Measurements from ENCODE around the gene FRMD3.

FRMD3 gene

GRCh38 chr9:83219924-83220438 is 318.2 kb downstream of the FRMD3 start:
- DNase-seq (ENCODE audit: low spot score) = no peak
- in situ Hi-C loops (cut with MboI; ENCODE audit: low pct_unique_long_range_greater_than_20kb, low sequenced_read_pairs, unreplicated experiment) = no loop called here

GRCh38 chr9:83219154-83219923 is 318.9 kb downstream of the FRMD3 start:
- in situ Hi-C loops (cut with MboI; ENCODE audit: low pct_unique_long_range_greater_than_20kb, low sequenced_read_pairs, unreplicated experiment) = no loop called here
- peak; percentile 42 for TF ChIP-seq CTCF (IDR thresholded peaks at IDR 0.05; ENCODE audit: extremely low read depth, insufficient read depth, missing control alignments)
- peak; percentile 38 for DNase-seq (ENCODE audit: low spot score)

More at GRCh38 chr9:83219924-83220438, 318.2 kb downstream of the FRMD3 start:
- no peak for TF ChIP-seq CTCF (IDR thresholded peaks at IDR 0.05; ENCODE audit: extremely low read depth, insufficient read depth, missing control alignments)

- no peak for DNase-seq (ENCODE audit: low spot score)
- TF ChIP-seq CTCF (IDR thresholded peaks at IDR 0.05; ENCODE audit: extremely low read depth, insufficient read depth, missing control alignments) = no peak
- in situ Hi-C loops (cut with MboI; ENCODE audit: low pct_unique_long_range_greater_than_20kb, low sequenced_read_pairs, unreplicated experiment) = no loop called here
Observed at GRCh38 chr9:83218411-83219090, 319.6 kb downstream of the FRMD3 start.

GRCh38 chr9:83209188-83209731 is 328.9 kb downstream of the FRMD3 start:
- TF ChIP-seq CTCF (IDR thresholded peaks at IDR 0.05; ENCODE audit: extremely low read depth, insufficient read depth, missing control alignments) = no peak

DNA sequence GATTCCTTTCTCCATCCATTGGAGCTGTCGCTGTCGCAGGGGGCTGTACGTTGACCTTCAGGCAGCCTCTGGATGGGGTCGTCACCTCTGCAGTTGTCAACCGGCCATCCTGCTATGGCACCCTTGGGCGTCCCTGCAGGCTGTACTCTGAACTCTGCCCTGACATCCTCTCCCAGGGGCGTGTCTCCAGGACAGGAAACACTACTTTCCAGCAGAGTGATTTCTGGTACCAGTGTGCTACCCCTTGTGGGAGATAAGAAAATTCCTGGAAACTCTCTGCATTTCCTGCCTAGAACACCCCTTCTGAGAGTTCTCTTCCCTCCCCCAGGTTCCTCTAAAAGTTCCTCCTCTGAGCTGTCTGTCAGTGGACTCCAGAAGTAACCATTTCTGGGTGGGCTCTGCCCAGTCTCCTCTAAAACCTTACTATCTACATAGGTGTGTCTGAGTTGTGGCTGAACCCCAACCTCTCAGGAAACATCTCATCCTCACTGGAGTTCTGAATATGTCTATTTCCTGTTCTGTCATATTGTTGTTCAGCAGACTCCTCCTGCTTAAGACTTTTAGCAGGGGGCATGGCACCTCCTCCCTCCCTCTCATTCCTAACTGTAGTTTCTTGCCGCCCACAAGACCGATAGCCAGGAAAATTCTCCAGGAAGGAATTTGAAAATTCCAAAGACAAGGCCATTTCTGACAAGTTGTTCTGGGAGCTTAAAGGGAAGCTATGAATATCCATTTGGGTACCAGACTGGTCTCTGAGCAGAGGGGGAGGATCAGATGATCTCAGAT is 329.9 kb downstream of the FRMD3 start:
- DNase-seq (ENCODE audit: low spot score) = no peak
- no peak for TF ChIP-seq CTCF (IDR thresholded peaks at IDR 0.05; ENCODE audit: extremely low read depth, insufficient read depth, missing control alignments)
- in situ Hi-C loops (cut with MboI; ENCODE audit: low pct_unique_long_range_greater_than_20kb, low sequenced_read_pairs, unreplicated experiment) = no loop called here

More at GRCh38 chr9:83209188-83209731, 328.9 kb downstream of the FRMD3 start:
- in situ Hi-C loops (cut with MboI; ENCODE audit: low pct_unique_long_range_greater_than_20kb, low sequenced_read_pairs, unreplicated experiment) = no loop called here
- no peak for DNase-seq (ENCODE audit: low spot score)

- in situ Hi-C loops (cut with MboI; ENCODE audit: low pct_unique_long_range_greater_than_20kb, low sequenced_read_pairs, unreplicated experiment) = no loop called here
- TF ChIP-seq CTCF (IDR thresholded peaks at IDR 0.05; ENCODE audit: extremely low read depth, insufficient read depth, missing control alignments) = no peak
- DNase-seq (ENCODE audit: low spot score) = no peak
Observed at GRCh38 chr9:83204047-83204446, 334.2 kb downstream of the FRMD3 start.

Measured in GM13977 (cell line).